Panc1 (cell line): ENCODE results near the gene INPP5E. TPM values are rescaled to one million over a fixed set of nuclear protein-coding genes. Genes with fewer than 3 reads are reported as not detected.

Source experiments
- ATAC-seq: fragments of 200-7000 bp; cut with Tn5 transposase; 2 replicates; pipeline ENCODE4 v1.9.1; 2020; ENCODE audit warnings: mild to moderate bottlenecking, moderate library complexity
- BruUV-seq: library from RNA; stranded (reverse); fragments of 400-500 nt; replicated peaks from 2 replicates; lab custom pipeline; 2021; lab: Mats Ljungman, UMichigan
- CTCF ChIA-PET: fragments of 300-600 bp; sonication (Branson Sonifier 250); formaldehyde crosslinking; loops from one replicate; lab custom pipeline; 2022; ENCODE audit warnings: antibody characterized with exemption; lab: Charles Lee
- POLR2A ChIA-PET: fragments of 300-600 bp; sonication (Branson Sonifier 250); formaldehyde crosslinking; loops from one replicate; lab custom pipeline; 2022; ENCODE audit warnings: antibody characterized with exemption; lab: Charles Lee
- DNase-seq: peaks from one replicate; pipeline ENCODE4 v3.0.0-alpha.2; 2010; ENCODE audit warnings: low read depth, low spot score
- H3K27ac ChIP-seq: 2 replicates; pipeline ENCODE4 v1.5.1; 2011; ENCODE audit warnings: mild to moderate bottlenecking, low read length, inconsistent platforms
- H3K27me3 ChIP-seq: fragments of 200-500 bp; sonication (Bioruptor generic); 2 replicates; pipeline ENCODE4 v1.6.0; 2014; ENCODE audit warnings: low read length, inconsistent platforms; ENCODE audit not compliant: control insufficient read depth, insufficient read depth
- H3K36me3 ChIP-seq: fragments of 200-500 bp; sonication (Bioruptor generic); 2 replicates; pipeline ENCODE4 v1.5.1; 2014; ENCODE audit warnings: inconsistent platforms, mild to moderate bottlenecking, low read length, moderate library complexity; ENCODE audit not compliant: control insufficient read depth, insufficient read depth
- H3K4me1 ChIP-seq: 2 replicates; pipeline ENCODE4 v1.5.1; 2011; ENCODE audit warnings: inconsistent platforms, mild to moderate bottlenecking, low read length, moderate library complexity; ENCODE audit not compliant: control insufficient read depth, insufficient read depth
- H3K4me3 ChIP-seq, 2 experiments: 2 replicates each; pipeline ENCODE4 v1.5.1; 2011 to 2012; ENCODE audit warnings: low read depth in 2 of 2, low read length in 2 of 2, mild to moderate bottlenecking in 2 of 2, inconsistent platforms in 1 of 2, moderate library complexity in 1 of 2
- H3K9me3 ChIP-seq: fragments of 200-500 bp; sonication (Bioruptor generic); 2 replicates; pipeline ENCODE4 v1.5.1; 2014; ENCODE audit warnings: low read depth, mild to moderate bottlenecking, inconsistent platforms, low read length, moderate library complexity; ENCODE audit not compliant: control insufficient read depth, insufficient read depth
- POLR2AphosphoS5 ChIP-seq: IDR thresholded peaks from 2 replicates; pipeline ENCODE4 v1.6.1; 2012; ENCODE audit warnings: mild to moderate bottlenecking, low read depth, low read length, moderate library complexity
- SIN3A ChIP-seq: IDR thresholded peaks from 2 replicates; pipeline ENCODE4 v1.6.1; 2012; ENCODE audit warnings: low read depth, mild to moderate bottlenecking, low read length, moderate library complexity, borderline replicate concordance; ENCODE audit not compliant: insufficient read depth
- TCF7L2 ChIP-seq: IDR thresholded peaks from 2 replicates; pipeline ENCODE4 v1.6.1; 2011; ENCODE audit warnings: mild to moderate bottlenecking, low read depth, low read length, inconsistent platforms
- in situ Hi-C: cut with HindIII; loops from 2 replicates; pipeline ENCODE4 v1.10.0; 2016; ENCODE audit warnings: low sequenced_read_pairs, low pct_unique_long_range_greater_than_20kb
- intact Hi-C: fragments of 100-400 bp; cut with micrococcal nuclease; formaldehyde crosslinking; loops from one replicate; pipeline ENCODE4 v1.10.0; 2022; ENCODE audit not compliant: unreplicated experiment
- total RNA-seq: library from RNA; stranded (reverse); gene quantifications from one replicate; pipeline ENCODE4 v1.2.1, GENCODE V29; 2021; ENCODE audit not compliant: unreplicated experiment
- TF ChIP-seq, protein P1 (sequence below): fragments of 450-650 bp; IDR thresholded peaks from 2 replicates; pipeline ENCODE4 v1.5.1; 2017; ENCODE audit warnings: mild to moderate bottlenecking
- TF ChIP-seq, protein P2 (sequence below), 2 experiments: IDR thresholded peaks; 2 replicates each; pipeline ENCODE4 v1.6.1; 2011 to 2012; ENCODE audit warnings: low read depth in 2 of 2, control low read depth in 1 of 2, low read length in 1 of 2, mild to moderate bottlenecking in 1 of 2, moderate library complexity in 1 of 2; ENCODE audit not compliant: insufficient read depth in 1 of 2

INPP5E gene
- total RNA-seq, 1 experiment from 2014 or later = 14.1 TPM

DNA sequence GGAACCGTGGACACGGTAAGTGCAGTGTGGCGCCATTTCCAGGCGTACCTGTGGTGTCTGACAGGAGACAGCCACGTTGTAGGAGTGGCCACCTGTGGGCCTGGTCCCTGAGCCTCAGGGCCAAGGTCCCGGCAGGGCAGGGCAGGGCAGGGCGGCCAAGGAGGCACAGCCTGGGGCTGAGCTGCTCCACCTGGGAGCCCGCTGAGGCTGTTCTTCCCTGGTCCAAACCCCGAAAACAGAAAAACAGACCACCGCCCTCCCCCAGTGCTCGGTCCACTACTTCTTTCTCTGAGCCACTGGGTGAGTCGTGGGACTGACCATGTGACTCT lies 20.6 kb downstream of the INPP5E start:
- Histone ChIP-seq H3K9me3 (no peaks in the 10 kb centered on the region), H3K27ac (no peak overlapping the region), H3K4me1 (no peaks in the 10 kb centered on the region), H3K27me3 (no peaks in the 10 kb centered on the region), H3K4me3 (no peak overlapping the region), H3K36me3 (peaks cover 4% of the 10 kb centered on the region)
- in situ Hi-C loops = no loop called here
- no TSS peak for BruUV-seq
- DNase-seq (no peak), ATAC-seq (no peak)
- ChIA-PET POLR2A (no interaction called here), CTCF (interaction anchor here (0.7 kb wide), 1 partner anchor 107 kb away, joined by 3 read pairs; no protein-coding TSS in a partner anchor)
- intact Hi-C loops = no loop called here
- TF ChIP-seq SIN3A (no peak), POLR2AphosphoS5 (no peak), TCF7L2 (no peak)
- TF ChIP-seq, protein P1, sequence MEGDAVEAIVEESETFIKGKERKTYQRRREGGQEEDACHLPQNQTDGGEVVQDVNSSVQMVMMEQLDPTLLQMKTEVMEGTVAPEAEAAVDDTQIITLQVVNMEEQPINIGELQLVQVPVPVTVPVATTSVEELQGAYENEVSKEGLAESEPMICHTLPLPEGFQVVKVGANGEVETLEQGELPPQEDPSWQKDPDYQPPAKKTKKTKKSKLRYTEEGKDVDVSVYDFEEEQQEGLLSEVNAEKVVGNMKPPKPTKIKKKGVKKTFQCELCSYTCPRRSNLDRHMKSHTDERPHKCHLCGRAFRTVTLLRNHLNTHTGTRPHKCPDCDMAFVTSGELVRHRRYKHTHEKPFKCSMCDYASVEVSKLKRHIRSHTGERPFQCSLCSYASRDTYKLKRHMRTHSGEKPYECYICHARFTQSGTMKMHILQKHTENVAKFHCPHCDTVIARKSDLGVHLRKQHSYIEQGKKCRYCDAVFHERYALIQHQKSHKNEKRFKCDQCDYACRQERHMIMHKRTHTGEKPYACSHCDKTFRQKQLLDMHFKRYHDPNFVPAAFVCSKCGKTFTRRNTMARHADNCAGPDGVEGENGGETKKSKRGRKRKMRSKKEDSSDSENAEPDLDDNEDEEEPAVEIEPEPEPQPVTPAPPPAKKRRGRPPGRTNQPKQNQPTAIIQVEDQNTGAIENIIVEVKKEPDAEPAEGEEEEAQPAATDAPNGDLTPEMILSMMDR = no peak
- TF ChIP-seq, protein P2, sequence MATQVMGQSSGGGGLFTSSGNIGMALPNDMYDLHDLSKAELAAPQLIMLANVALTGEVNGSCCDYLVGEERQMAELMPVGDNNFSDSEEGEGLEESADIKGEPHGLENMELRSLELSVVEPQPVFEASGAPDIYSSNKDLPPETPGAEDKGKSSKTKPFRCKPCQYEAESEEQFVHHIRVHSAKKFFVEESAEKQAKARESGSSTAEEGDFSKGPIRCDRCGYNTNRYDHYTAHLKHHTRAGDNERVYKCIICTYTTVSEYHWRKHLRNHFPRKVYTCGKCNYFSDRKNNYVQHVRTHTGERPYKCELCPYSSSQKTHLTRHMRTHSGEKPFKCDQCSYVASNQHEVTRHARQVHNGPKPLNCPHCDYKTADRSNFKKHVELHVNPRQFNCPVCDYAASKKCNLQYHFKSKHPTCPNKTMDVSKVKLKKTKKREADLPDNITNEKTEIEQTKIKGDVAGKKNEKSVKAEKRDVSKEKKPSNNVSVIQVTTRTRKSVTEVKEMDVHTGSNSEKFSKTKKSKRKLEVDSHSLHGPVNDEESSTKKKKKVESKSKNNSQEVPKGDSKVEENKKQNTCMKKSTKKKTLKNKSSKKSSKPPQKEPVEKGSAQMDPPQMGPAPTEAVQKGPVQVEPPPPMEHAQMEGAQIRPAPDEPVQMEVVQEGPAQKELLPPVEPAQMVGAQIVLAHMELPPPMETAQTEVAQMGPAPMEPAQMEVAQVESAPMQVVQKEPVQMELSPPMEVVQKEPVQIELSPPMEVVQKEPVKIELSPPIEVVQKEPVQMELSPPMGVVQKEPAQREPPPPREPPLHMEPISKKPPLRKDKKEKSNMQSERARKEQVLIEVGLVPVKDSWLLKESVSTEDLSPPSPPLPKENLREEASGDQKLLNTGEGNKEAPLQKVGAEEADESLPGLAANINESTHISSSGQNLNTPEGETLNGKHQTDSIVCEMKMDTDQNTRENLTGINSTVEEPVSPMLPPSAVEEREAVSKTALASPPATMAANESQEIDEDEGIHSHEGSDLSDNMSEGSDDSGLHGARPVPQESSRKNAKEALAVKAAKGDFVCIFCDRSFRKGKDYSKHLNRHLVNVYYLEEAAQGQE (IDR thresholded peaks at IDR 0.05; ENCODE audit: insufficient read depth in 1 of 2, low read depth in 2 of 2, low read length in 1 of 2) = no peak

DNA sequence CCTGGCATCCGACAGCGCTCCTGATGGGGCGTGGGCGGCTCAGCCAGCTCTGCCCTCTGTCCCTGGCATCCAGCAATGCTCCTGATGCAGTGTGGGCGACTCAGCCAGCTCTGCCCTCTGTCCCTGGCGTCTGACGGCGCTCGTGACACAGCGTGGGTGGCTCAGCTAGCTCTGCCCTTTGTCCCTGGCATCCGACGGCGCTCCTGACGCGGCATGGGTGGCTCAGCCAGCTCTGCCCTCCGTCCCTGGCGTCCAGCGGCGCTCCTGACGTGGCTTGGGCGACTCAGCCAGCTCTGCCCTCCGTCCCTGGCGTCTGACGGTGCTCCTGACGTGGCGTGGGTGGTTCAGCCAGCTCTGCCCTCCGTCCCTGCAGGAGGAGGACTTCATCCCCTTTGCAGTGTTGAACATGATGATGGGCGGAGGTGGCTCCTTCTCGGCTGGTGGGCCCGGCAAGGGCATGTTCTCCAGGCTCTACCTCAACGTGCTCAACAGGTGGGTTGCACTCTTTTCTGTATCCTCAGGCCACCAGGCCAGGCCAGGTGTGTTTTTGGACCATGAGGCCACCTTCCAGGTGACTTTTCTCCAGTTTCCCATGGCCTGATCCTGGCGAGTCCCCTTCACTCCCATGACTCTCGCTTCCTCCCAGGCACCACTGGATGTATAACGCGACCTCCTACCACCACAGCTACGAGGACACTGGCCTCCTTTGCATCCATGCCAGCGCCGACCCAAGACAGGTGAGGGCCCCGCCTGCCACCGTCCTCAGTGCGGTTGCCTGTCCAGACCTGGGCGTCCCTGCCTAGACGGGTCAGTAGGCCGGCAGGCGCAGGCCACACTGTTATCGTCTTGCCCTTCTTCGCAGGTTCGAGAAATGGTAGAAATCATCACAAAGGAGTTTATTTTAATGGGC lies 21.2 kb downstream of the INPP5E start:
- H3K4me1 ChIP-seq = no peaks in the 10 kb centered on the region
- in situ Hi-C loops = no loop called here
- H3K27me3 ChIP-seq = no peaks in the 10 kb centered on the region
- ChIA-PET CTCF (no interaction called here), POLR2A (no interaction called here)
- no peak overlapping the region for H3K27ac ChIP-seq
- no TSS peak for BruUV-seq
- TF ChIP-seq, protein P1 = no peak
- no peak for TF ChIP-seq SIN3A
- TF ChIP-seq, protein P2 (IDR thresholded peaks at IDR 0.05; ENCODE audit: insufficient read depth in 1 of 2, low read depth in 2 of 2, low read length in 1 of 2) = no peak
- no peak for TF ChIP-seq POLR2AphosphoS5
- no peak for TF ChIP-seq TCF7L2
- DNase-seq = no peak
- intact Hi-C loops = no loop called here
- no peak overlapping the region for H3K4me3 ChIP-seq
- H3K36me3 ChIP-seq = peaks cover 4% of the 10 kb centered on the region
- ATAC-seq = no peak
- H3K9me3 ChIP-seq = no peaks in the 10 kb centered on the region
